IPS-18c (cell line): ENCODE measurements around the gene PNMA8B.

Experiments
- H3K4me3 ChIP-seq: 2 replicates; pipeline ENCODE4 v1.7.0; 2013; ENCODE audit warnings: low read depth, mild to moderate bottlenecking, low read length, moderate library complexity; ENCODE audit not compliant: insufficient read depth
- H3K9me3 ChIP-seq: one replicate; pipeline ENCODE4 v1.6.1; 2013; ENCODE audit warnings: mild to moderate bottlenecking, low read length, moderate library complexity; ENCODE audit not compliant: control insufficient read depth, insufficient read depth

PNMA8B gene

GRCh38 chr19:46447006-46447405 lies 48.7 kb downstream of the PNMA8B start:
- H3K9me3 ChIP-seq = no peaks in the 10 kb centered on the region
- no peak overlapping the region for H3K4me3 ChIP-seq

DNA sequence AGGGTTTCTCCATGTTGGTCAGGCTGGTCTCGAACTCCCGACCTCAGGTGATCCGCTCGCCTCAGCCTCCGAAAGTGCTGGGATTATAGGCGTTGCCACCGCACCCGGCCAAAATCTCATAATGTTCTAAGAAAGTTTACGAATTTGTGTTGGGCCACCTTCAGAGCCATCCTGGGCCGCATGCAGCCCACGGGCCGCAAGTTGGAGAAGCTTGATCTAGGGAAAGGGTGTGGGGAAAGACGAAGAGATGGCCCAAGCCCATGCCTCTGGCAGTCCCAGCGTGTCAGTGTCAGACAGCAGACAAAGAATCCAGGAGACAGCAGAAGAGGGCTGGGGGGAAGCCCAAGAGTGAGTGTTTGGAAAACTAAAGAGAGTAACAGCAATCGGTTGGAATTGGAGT lies 49.6 kb downstream of the PNMA8B start:
- no peak overlapping the region for H3K4me3 ChIP-seq
- H3K9me3 ChIP-seq = no peaks in the 10 kb centered on the region

DNA sequence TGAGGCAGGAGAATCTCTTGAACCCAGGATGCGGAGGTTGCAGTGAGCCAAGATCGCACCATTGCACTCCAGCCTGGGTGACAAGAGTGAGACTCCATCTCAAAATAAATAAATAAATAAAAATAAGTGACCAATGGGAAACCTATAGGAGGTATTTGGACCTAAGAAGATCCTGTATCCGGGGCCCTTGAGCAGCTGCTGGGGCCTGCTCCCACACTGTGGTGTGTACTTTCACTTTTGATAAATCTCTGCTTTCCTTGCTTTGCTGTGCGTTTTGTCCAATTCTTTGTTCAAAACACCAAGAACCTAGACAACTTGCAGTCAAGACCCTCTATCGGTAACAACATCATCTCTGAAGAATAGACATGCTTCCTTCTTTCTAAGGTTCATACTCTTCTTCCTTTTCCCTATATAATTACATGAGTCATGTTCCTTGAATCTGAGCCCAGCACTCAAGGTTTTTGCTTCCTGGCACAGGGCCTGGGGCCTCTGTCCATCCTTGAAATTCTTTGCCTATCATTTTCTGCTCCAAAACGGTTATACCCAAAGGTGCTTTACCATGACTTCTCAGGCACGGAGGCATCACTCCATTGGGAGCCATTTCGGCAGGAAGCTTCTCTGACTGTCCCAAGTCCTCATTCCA lies 52.7 kb downstream of the PNMA8B start:
- Histone ChIP-seq H3K4me3 (no peak overlapping the region), H3K9me3 (no peaks in the 10 kb centered on the region)

DNA sequence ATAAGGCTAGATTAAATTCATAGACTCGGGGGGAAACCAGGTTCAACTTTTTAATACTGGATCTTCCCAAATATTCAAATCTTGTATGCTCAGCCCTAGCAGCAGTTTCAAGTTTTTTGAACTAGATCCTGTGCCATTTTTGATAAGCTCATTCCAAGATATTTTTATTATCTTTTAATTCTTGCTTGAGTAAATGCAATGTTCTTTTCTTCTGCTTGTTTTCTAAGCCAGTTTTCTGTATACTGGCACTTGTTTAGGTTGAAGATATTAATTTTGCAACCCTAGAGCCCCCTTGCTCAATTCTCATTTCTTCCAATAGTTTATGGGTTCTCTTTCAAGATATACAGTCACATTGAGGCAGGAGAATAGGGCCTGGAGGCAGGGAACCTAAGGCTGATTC lies 53.8 kb downstream of the PNMA8B start:
- Histone ChIP-seq H3K9me3 (no peaks in the 10 kb centered on the region), H3K4me3 (no peak overlapping the region)
